Hypothalamus (tissue), 51 donors: ENCODE data around the gene DAPK1.

Experiments used
- DNase-seq, 51 donors: peaks; one replicate each; lab custom pipeline; 2025; lab: John Stamatoyannopoulos, UW

Gene DAPK1

GRCh38 chr9:87586731-87587355, 89.2 kb downstream of the DAPK1 start:
- DNase-seq, result no peak

GRCh38 chr9:87587356-87587745, 89.7 kb downstream of the DAPK1 start:
- DNase-seq, result no peak

- no peak for DNase-seq
Measured at GRCh38 chr9:87587864-87588263, 90.2 kb downstream of the DAPK1 start.

- DNase-seq, result no peak
Measured at GRCh38 chr9:87588339-87588738, 90.7 kb downstream of the DAPK1 start.

- no peak for DNase-seq
Measured at GRCh38 chr9:87590996-87591395, 93.3 kb downstream of the DAPK1 start.

GRCh38 chr9:87592554-87593358, 95.1 kb downstream of the DAPK1 start:
- no peak for DNase-seq

GRCh38 chr9:87593359-87593980, 95.8 kb downstream of the DAPK1 start:
- DNase-seq, result no peak

GRCh38 chr9:87594194-87594593, 96.5 kb downstream of the DAPK1 start:
- DNase-seq, result no peak

GRCh38 chr9:87594662-87595061, 97.0 kb downstream of the DAPK1 start:
- DNase-seq, result no peak

- no peak for DNase-seq
Measured at GRCh38 chr9:87595610-87596009, 97.9 kb downstream of the DAPK1 start.

- no peak for DNase-seq
Measured at GRCh38 chr9:87596862-87597261, 99.2 kb downstream of the DAPK1 start.

- no peak for DNase-seq
Measured at GRCh38 chr9:87597710-87598443, 100.2 kb downstream of the DAPK1 start.

- no peak for DNase-seq
Measured at GRCh38 chr9:87599901-87600610, 102.4 kb downstream of the DAPK1 start.

GRCh38 chr9:87601176-87601575, 103.5 kb downstream of the DAPK1 start:
- no peak for DNase-seq

- no peak for DNase-seq
Measured at GRCh38 chr9:87601595-87601994, 103.9 kb downstream of the DAPK1 start.

- no peak for DNase-seq
Measured at GRCh38 chr9:87602933-87603643, 105.4 kb downstream of the DAPK1 start.

GRCh38 chr9:87603854-87604490, 106.3 kb downstream of the DAPK1 start:
- DNase-seq, result no peak

- no peak for DNase-seq
Measured at GRCh38 chr9:87604886-87605588, 107.4 kb downstream of the DAPK1 start.

GRCh38 chr9:87605676-87606075, 108.0 kb downstream of the DAPK1 start:
- DNase-seq, result no peak
